NCI-H1930 (cell line): ENCODE data around the gene S100A3.
"Not testable (repeated sequence)": the region's sequence is repeated elsewhere in the genome, so short reads cannot be mapped to it uniquely, and the experiment has no call there.

Source experiments
- DNase-seq, 2 experiments: peaks; one replicate each; lab custom pipeline; 2025; lab: John Stamatoyannopoulos, UW

The S100A3 gene, protein sequence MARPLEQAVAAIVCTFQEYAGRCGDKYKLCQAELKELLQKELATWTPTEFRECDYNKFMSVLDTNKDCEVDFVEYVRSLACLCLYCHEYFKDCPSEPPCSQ

DNA sequence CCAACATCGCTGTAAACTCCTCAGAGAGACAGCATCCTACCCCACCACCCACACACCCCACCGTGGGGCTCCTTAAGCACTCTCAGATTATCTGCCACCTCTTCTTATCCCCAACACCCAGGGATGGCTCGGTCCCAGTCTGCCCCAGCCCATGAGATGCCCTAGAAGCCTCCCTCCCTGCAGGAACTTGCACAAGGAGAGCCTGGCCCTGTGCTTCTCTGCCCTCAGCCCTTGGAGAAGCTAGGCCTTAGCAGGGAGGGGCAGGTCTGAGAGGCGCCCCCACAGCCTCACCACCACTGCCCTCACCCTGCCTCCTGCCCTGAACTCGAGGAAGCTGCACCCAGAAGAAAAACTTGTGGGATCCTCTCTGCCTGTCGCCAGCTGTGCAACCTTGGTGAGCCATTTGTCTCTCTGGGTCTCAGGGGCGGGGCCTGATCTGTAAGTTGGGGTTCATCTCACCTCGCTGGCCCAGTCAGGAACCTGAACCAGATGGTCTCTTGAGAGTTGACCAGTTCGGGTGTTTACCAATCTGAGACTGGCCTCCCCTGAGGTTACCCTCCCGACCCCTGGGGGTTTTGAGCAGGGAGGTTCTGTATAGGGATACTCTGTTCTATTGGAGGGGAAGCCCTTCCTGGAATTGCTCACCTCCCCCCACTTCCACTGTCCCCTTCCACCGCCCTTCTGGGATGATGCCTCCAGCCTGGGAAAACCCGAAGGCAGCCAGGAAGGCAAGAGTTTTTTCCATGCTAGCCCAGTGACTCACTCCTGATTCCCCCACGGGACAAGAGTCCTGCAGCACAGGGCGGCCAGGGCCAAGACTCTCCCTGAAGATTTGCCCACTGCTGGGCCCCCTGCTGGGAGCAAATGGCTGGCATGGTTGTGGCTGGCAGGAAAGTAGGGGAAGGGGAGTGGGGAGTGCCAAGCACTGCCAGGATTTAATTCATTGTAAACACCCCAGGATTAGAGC, at the start of gene S100A3:
S100A3 (minus strand) TSS at position 537 of the 967 bp plus-strand sequence. CDS start 773 bp downstream, outside the sequence.
- DNase-seq = no peak

DNA sequence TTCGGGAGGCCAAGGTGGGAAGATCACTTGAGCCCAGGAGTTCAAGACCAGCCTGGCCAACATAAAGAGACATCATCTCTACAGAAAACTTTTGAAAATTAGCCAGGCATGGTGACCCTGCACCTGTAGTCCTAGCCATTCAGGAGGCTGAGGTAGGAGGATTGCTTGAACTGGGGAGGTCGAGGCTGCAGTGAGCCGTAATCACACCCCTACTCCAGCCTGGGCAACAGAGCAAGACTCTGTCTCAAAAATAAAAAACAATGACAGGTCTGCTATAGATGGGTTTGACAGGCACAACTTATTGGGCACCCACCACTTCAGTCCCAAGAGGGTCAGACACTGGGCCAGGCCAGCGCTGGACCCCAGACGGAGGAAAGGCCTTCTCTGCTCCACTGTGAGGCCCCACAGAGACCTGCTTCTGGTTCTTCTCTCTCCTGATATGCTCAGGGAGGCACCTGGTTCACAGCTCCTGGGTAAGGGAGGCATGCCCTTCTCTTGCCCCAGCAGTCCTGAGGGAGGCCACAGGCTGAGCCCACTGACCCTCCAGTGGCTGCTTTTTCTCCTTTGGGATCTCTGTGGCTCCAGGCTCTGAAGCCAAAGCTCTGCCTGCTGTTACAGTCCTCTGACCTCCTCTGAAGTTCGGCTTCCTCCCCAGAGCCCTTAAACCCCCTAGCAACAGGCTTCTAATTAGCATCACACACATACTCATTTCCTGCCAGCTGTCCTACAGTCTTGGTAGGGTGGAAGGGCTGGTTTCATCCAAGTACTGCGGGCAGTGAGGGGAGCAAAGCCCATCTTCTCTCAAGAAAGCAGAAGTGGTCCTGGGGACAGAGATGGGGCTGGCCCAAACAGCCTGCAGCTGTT, 49.5 kb upstream of the S100A3 start:
- no peak for DNase-seq

DNA sequence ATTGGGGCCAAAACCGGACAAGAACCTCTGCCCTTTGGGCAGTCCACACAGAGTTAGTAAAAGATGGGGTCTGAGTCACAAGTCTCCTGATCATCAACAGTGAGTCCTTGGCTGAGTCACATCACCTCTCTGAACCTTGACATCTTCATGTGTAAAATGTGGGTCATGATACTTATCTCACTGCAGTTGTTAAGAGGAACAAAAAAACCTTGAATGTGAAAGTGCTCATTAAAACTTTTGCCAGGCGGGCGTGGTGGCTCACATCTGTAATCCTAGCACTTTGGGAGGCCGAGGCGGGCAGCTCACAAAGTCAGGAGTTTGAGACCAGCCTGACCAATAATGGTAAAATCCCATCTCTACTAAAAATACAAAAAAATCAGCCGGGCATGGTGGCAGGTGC, 48.1 kb upstream of the S100A3 start:
- DNase-seq = no peak

DNA sequence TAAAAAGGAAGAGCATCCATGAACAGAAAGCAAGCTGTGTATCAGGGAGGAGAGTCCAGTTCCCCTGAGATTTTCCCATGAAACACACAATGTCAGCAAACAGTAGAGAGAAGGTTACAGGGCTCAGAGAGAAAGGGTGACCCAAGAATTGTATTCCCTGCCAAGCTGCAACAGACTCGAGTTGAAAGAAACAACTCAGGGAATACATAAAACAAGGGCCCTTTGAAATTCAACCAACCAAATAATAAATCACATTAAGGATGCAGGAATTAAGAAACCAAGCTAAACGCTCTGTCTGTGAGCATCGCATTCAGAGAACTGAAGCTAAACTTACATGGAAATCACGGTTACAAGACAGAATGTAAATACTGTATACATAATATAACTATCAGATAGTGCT, 43.7 kb upstream of the S100A3 start:
- DNase-seq = no peak

DNA sequence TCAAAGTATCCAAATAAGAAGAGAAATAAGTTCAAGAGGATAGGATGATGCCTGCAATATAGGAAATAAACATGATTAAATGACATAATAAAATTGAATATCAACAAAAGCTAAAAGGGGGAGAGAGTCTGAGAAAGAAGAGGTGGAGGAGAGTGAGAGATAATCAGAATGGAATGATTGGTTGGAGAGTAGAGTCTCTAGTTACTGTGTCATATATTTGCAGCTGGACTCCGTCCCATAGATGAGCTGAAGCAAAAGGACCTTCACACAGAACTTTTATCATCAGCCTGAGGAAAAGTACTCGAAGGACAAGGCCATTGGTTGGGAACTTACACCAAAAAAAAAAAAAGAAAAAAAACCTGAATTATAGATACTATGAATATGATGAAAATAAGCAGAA, 39.4 kb upstream of the S100A3 start:
- DNase-seq = no peak

DNA sequence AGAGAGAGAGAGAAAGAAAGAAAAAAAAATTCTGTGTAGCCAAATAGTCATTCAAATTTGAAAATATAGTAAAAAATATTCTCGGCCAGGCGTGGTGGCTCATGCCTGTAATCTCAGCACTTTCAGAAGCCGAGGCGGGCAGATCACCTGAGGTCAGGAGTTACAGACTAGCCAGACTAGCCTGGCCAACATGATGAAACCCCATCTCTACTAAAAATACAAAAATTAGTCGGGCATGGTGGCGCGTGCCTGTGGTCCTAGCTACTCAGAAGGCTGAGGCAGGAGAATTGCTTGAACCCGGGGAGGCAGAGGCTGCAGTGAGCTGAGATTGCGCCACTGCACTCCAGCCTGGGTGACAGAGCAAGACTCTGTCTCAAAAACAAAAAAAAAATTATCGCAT, 39.0 kb upstream of the S100A3 start:
- not testable (repeated sequence) for DNase-seq

DNA sequence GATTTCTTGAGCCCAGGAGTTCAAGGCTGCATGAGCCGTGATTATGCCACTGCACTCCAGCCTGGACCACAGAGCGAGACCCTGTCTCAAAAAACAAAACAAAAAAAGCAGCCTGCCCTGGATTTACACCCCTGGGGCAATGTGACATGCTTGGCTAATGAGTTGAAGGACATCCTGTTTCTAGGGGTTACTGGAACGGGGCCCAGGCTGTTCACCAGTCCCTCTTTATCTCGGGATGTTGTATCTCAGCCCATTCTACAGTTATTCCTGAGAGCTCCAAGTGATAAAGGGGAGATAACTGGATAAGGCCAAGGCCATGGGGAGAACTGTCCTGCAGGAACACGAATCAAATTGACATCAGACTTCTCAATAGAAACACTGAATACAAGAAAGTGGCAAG, 38.3 kb upstream of the S100A3 start:
- no peak for DNase-seq

DNA sequence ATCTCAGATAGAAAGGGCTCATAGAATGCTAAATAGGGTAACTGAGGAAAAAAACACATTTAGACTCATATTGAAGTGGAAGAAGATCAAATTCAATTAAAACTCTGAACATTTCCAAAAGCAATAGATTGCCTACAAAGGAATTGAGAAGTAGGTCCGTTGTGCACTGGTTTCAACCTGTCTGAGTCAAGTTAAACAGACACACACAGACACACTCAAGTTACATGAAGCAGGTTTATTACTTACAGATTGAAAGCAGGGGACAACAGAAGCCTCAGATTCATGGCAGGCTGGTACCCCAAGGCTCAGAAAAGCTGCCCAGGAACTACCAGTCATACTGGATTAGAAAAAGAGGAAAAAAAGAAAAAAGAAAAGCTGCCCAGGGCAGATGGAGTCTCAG, 37.3 kb upstream of the S100A3 start:
- no peak for DNase-seq

DNA sequence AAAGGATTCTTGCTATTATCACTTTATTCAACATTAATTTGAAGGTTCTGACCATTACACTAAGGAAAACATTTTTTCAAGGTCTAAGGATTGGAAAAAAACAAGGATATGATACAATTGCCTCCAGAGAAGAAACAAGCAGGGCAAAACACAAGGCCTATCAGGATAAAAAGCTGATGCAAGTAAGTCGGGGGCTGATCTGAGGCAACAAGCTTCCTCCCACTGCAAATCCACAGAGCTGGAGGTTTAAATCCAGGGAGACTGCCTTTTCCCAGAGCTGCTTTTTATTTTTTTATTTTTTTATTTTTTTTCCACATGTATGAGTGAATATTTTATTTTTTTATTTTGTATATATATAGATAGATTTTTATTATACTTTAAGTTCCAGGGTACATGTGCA, 35.9 kb upstream of the S100A3 start:
- no peak for DNase-seq

DNA sequence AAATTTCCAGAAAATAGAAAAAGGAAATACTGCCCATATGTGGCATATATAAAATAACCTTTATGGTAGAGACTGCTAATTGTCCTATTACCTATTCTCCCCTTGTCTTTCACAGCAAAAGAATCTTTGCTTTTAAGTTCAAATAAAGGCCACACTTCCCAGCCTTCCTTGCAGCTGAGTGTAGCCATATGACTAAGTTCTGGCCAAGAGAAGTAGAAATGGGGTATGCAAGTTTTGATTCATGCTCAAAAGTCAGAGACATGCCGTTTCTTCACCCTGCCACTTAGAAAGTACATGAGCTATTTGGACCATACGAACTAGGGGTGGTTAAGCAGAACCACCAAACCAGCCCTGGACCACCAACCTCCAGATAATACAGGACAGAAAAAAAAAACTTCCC, 34.9 kb upstream of the S100A3 start:
- no peak for DNase-seq

DNA sequence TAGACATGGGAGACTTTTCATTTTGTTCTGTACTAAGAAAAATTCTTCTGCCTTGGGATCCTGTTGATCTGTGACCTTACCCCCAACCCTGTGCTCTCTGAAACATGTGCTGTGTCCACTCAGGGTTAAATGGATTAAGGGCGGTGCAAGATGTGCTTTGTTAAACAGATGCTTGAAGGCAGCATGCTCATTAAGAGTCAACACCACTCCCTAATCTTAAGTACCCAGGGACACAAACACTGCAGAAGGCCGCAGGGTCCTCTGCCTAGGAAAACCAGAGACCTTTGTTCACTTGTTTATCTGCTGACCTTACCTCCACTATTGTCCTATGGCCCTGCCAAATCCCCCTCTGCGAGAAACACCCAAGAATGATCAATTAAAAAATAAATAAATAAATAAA, 34.5 kb upstream of the S100A3 start:
- not testable (repeated sequence) for DNase-seq

DNA sequence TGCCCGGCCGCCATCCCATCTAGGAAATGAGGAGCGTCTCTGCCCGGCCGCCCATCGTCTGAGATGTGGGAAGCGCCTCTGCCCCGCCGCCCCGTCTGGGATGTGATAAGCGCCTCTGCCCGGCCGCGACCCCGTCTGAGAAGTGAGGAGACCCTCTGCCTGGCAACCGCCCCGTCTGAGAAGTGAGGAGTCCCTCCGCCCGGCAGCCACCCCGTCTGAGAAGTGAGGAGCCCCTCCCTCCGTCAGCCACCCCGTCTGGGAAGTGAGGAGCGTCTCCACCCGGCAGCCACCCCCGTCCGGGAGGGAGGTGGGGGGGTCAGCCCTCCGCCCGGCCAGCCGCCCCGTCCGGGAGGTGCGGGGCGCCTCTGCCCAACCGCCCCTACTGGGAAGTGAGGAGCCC, 33.8 kb upstream of the S100A3 start:
- not testable (repeated sequence) for DNase-seq

DNA sequence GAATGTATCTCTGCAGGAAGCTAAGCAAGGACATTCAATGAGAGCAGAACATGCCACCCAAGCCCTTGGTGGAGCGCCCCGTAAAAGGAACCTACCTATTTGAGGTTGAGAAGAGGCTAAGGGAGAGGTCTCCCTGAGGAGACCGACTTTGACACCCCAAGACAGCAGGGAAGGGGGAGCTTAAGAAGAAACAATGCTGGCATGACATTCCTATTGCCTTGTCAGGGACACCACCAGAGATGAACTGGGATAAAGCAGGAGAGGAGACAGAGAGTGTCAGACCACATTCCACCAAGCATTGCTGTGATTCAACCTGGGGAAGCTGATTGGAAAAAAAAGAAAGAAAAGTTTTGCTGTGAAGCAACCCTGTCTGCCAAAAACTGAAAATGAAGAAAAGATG, 29.9 kb upstream of the S100A3 start:
- DNase-seq = no peak

DNA sequence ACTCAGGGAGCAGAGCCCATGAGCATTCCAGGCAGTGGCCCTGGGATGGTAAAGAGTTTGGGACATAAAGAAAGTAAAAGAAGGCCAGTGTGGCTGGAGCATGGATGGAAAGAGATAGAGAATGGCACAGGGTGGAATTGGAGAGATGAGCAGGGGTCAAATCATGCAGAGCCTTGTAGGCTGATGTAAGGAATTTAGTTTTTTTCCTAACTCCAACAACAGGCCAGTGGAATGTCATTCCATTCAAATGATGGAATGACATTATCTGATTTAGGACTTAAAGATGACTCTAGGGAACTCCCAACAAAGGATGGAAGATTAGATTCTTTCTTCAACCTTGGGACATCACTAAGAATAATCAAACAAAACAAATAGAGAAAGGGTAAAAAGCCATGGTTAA, 29.4 kb upstream of the S100A3 start:
- no peak for DNase-seq

DNA sequence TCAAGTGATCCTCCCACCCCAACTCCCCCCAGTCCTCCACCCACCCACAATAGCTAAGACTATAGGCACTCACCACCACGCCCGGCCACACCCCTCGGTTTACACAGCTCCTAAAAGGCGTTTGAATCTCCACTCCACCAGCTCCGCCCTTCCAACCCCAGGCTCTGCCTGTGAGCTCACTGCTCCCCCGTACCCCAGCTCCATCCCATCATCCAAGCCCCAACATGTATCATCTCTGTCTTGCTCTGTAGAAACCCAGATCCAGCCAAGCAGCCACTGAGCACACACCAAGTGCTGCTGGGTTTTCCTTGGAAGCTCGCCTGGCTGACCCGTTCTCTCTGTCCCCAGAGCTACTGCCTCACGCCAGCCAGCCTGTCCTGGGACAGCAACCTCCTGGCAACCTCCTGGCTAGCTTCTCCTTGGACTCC, 28.6 kb upstream of the S100A3 start:
- DNase-seq = no peak

DNA sequence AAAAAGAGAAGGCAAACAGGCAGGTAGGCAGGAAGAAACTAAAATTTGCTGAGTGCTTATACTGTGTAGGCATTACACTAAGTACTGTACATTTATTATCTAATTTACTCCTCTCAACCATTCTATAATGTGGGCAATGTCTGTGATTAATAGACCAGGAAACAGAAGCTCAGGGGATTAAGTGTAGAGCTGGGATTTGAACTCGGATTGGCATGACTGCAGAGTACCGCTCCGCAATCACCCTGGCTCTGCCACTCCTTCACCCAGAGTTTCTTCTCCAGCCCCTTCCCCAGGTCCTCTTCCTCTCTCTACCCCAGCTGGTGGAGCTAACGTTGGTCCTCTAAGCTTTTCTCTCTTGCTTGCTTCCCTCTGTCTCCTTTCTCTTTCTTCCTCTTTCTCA, 28.1 kb upstream of the S100A3 start:
- DNase-seq = no peak

DNA sequence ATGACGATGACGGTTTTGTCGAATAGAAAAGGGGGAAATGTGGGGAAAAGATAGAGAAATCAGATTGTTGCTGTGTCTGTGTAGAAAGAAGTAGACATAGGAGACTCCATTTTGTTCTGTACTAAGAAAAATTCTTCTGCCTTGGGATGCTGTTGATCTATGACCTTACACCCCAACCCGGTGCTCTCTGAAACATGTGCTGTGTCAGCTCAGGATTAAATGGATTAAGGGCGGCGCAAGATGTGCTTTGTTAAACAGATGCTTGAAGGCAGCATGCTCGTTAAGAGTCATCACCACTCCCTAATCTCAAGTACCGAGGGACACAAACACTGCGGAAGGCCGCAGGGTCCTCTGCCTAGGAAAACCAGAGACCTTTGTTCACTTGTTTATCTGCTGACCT, 26.4 kb upstream of the S100A3 start:
- DNase-seq = not testable (repeated sequence)

DNA sequence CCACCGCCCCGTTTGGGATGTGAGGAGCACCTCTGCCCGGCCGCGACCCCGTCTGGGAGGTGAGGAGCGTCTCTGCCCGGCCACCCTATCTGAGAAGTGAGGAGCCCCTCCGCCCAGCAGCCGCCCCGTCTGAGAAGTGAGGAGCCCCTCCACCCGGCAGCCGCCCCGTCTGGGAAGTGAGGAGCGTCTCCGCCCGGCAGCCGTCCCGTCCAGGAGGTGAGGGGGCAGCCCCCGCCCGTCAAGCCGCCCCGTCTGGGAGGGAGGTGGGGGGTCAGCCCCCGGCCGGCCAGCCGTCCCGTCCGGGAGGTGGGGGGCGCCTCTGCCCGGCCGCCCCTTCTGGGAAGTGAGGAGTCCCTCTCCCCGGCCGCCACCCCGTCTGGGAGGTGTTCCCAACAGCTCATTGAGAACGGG, 26.0 kb upstream of the S100A3 start:
- DNase-seq = not testable (repeated sequence)

DNA sequence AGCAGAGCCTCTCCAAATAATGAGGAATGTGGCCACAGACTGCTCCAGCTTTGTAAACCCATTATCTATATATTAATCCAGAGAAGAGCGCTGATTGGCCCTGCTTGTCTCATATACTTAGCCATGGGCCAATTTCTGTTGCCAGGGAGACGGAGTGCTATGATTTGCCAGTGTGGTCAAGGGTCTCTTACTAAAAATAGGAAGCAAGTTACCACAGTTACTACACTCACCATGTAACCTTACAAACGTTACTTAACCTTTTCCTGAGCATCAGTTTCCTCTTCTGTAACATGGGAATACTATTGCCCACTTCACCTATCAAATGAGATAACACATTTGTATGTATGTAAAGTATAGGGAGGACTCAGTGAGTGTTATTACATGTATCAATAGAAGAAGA, 24.3 kb upstream of the S100A3 start:
- DNase-seq = no peak

DNA sequence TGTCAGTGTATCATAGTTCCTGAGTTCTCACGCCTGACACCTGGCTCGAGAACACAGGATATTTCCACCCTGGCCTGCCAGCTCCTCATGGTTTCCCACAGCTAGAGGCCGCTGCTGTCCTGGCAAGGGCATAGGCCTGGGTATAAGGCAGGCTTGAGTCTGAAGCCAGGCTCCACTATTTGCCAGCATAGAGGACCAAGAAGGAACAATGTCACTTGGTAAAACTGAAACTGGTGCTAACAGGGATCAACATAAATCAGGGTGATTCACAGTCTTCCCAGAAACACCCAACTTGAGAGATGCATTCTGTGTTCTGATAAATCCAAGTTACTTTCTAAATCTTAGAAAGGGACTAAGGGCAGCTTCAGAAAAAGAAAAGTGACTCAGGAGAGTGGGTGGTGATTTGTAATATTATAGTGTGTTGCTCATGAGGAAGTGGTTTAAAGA, 23.5 kb upstream of the S100A3 start:
- peak; percentile 20 to 38 for DNase-seq

DNA sequence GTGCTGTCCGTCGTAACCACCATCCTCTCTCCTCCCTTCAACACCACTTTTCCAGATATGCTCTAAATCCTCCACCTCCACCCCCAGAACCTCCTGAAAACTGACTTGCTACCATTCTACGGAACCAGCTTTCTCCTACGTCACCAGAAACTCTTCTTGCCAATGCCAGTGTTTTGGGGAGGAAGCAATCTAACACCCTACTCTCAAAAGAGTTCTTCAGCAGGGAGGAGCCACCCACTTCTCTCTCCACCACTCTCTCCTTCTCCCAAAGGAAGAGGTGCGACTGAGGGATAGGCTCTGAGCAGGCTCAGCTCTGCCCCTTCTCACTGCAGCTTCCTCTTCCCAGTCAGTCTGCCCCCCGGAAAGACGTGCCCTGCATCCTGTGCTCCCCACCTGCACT, 22.6 kb upstream of the S100A3 start:
- DNase-seq = no peak

DNA sequence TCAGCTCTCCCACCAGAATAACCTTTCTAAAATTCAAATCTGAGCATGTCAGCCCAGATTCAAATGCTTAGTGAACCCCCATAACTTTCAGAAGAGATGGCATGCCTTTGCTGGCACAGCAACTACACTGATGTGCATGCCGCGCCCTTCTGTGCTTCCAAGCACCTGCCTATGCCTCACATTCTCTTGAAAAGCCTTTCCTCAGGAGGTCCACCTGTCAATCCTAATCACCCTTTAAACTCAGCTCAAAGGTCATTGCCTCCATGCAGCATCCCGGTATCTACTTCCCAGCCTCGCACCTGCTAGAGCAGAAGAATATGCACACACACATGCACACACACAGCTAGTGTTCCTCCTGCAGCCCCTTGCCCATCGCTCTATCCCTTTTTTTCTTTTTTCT, 21.8 kb upstream of the S100A3 start:
- DNase-seq = no peak

DNA sequence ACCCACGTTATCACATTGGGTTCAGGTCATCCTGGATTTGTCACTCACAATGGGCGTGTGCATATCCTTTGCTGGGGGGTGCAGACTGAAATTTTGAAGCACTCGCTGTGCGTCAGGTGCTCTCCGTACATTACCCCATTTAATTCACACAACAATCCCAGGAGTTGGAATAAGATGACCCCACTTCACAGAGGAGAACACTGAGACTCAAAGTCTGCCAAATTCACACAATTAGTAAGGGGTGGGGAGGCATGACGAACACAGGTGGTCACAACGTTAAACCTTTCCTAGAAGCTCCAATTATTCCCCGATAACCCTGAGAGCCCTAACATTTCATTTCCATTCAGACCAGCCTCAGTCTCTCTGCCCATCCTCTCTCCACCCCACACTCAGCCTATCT, 20.4 kb upstream of the S100A3 start:
- no peak for DNase-seq
